Activated T-helper 1 cell treated with anti-CD3 and anti-CD28 coated beads, Interleukin-12 subunit alpha, Interleukin-12 subunit beta, Interleukin-2, Interleukin-4 antibody, amounts not matched to agents 30 ng/mL and 10 ng/mL and 1 ng/mL, durations not matched to agents 14 hours and 24 hours and 36 hours (primary cell): ENCODE results near the gene EOMES. TPM values are rescaled to one million over a fixed set of nuclear protein-coding genes. Genes with fewer than 3 reads are reported as not detected.

Experiments
- DNase-seq: peaks from one replicate; pipeline ENCODE4 v3.0.0; 2021; ENCODE audit warnings: low spot score
- H3K27ac Mint-ChIP-seq: one replicate; pipeline ENCODE4 v1.8.0; 2021; ENCODE audit warnings: mild to moderate bottlenecking, mixed read lengths
- H3K27me3 Mint-ChIP-seq: one replicate; pipeline ENCODE4 v1.8.0; 2022; ENCODE audit warnings: mild to moderate bottlenecking, moderate library complexity, mixed read lengths; ENCODE audit not compliant: insufficient read depth
- H3K36me3 Mint-ChIP-seq: one replicate; pipeline ENCODE4 v1.8.0; 2021; ENCODE audit warnings: low read depth, mixed read lengths
- H3K4me1 Mint-ChIP-seq: one replicate; pipeline ENCODE4 v1.8.0; 2021; ENCODE audit warnings: low read depth, mixed read lengths
- H3K4me3 Mint-ChIP-seq: one replicate; pipeline ENCODE4 v1.8.0; 2021; ENCODE audit warnings: mild to moderate bottlenecking, moderate library complexity, mixed read lengths
- H3K9me3 Mint-ChIP-seq: one replicate; pipeline ENCODE4 v1.8.0; 2021; ENCODE audit warnings: mixed read lengths
- intact Hi-C: fragments of 100-400 bp; cut with micrococcal nuclease; formaldehyde crosslinking; loops from one replicate; pipeline ENCODE4 v1.15.1; 2024
- total RNA-seq: library from RNA; stranded (reverse); gene quantifications from 2 replicates; pipeline ENCODE4 v1.2.3, GENCODE V29; 2022

EOMES gene
- total RNA-seq, 1 donor from 2014 or later, result 29.6 TPM

- H3K4me3 Mint-ChIP-seq, result no peak overlapping the region
- H3K27ac Mint-ChIP-seq, result no peak overlapping the region
- no peaks in the 10 kb centered on the region for H3K36me3 Mint-ChIP-seq
- intact Hi-C loops, result no loop called here
- peaks cover 16% of the 10 kb centered on the region for H3K27me3 Mint-ChIP-seq
- peaks cover 16% of the 10 kb centered on the region for H3K9me3 Mint-ChIP-seq
- no peaks in the 10 kb centered on the region for H3K4me1 Mint-ChIP-seq
- no peak for DNase-seq
Observed at GRCh38 chr3:27688053-27688452, 34.1 kb downstream of the EOMES start.

- Mint-ChIP-seq H3K36me3 (no peaks in the 10 kb centered on the region), H3K4me1 (no peaks in the 10 kb centered on the region), H3K27ac (no peak overlapping the region), H3K4me3 (no peak overlapping the region), H3K27me3 (peaks cover 13% of the 10 kb centered on the region), H3K9me3 (peaks cover 16% of the 10 kb centered on the region)
- intact Hi-C loops, result no loop called here
- no peak for DNase-seq
Observed at GRCh38 chr3:27686642-27687041, 35.5 kb downstream of the EOMES start.

- DNase-seq, result no peak
- Mint-ChIP-seq H3K4me3 (no peak overlapping the region), H3K9me3 (peaks cover 10% of the 10 kb centered on the region), H3K27ac (no peak overlapping the region), H3K36me3 (no peaks in the 10 kb centered on the region), H3K4me1 (peaks cover 10% of the 10 kb centered on the region), H3K27me3 (peaks cover 8% of the 10 kb centered on the region)
- intact Hi-C loops, result no loop called here
Observed at GRCh38 chr3:27685474-27685873, 36.6 kb downstream of the EOMES start.

GRCh38 chr3:27684302-27684701, 37.8 kb downstream of the EOMES start:
- no peaks in the 10 kb centered on the region for H3K9me3 Mint-ChIP-seq
- peaks cover 6% of the 10 kb centered on the region for H3K27me3 Mint-ChIP-seq
- DNase-seq, result no peak
- intact Hi-C loops, result no loop called here
- peaks cover 10% of the 10 kb centered on the region for H3K4me1 Mint-ChIP-seq
- no peaks in the 10 kb centered on the region for H3K36me3 Mint-ChIP-seq
- H3K4me3 Mint-ChIP-seq, result no peak overlapping the region
- H3K27ac Mint-ChIP-seq, result no peak overlapping the region

GRCh38 chr3:27681249-27681748, 40.8 kb downstream of the EOMES start:
- peaks cover 10% of the 10 kb centered on the region for H3K4me1 Mint-ChIP-seq
- peaks cover 5% of the 10 kb centered on the region for H3K27me3 Mint-ChIP-seq

GRCh38 chr3:27680517-27681246, 41.4 kb downstream of the EOMES start:
- no peaks in the 10 kb centered on the region for H3K36me3 Mint-ChIP-seq

More at GRCh38 chr3:27681249-27681748, 40.8 kb downstream of the EOMES start:
- Mint-ChIP-seq H3K9me3 (no peaks in the 10 kb centered on the region), H3K36me3 (no peaks in the 10 kb centered on the region), H3K4me3 (peak overlapping the region; percentile 41), H3K27ac (peak overlapping the region; percentile 67)
- DNase-seq, result no peak
- intact Hi-C loops, result loop anchor here (1.0 to 2.0 kb wide), 4 partner anchors 198 to 546 kb away; no protein-coding TSS in a partner anchor

GRCh38 chr3:27679691-27680090, 42.4 kb downstream of the EOMES start:
- intact Hi-C loops, result loop anchor here (2.0 kb wide), 1 partner anchor 545 kb away; no protein-coding TSS in a partner anchor
- no peak for DNase-seq
- peaks cover 10% of the 10 kb centered on the region for H3K4me1 Mint-ChIP-seq
- H3K9me3 Mint-ChIP-seq, result no peaks in the 10 kb centered on the region
- no peak overlapping the region for H3K27ac Mint-ChIP-seq
- H3K4me3 Mint-ChIP-seq, result no peak overlapping the region
- H3K36me3 Mint-ChIP-seq, result no peaks in the 10 kb centered on the region
- peaks cover 2% of the 10 kb centered on the region for H3K27me3 Mint-ChIP-seq

More at GRCh38 chr3:27680517-27681246, 41.4 kb downstream of the EOMES start:
- DNase-seq, result no peak
- H3K9me3 Mint-ChIP-seq, result no peaks in the 10 kb centered on the region
- H3K27me3 Mint-ChIP-seq, result peaks cover 5% of the 10 kb centered on the region
- intact Hi-C loops, result loop anchor here (1.0 to 2.0 kb wide), 4 partner anchors 197 to 546 kb away; no protein-coding TSS in a partner anchor
- H3K27ac Mint-ChIP-seq, result peak overlapping the region; percentile 67
- no peak overlapping the region for H3K4me3 Mint-ChIP-seq
- H3K4me1 Mint-ChIP-seq, result peaks cover 10% of the 10 kb centered on the region

GRCh38 chr3:27678234-27678633, 43.9 kb downstream of the EOMES start:
- H3K36me3 Mint-ChIP-seq, result peaks cover 2% of the 10 kb centered on the region
- H3K27ac Mint-ChIP-seq, result no peak overlapping the region

GRCh38 chr3:27677565-27677964, 44.6 kb downstream of the EOMES start:
- Mint-ChIP-seq H3K27me3 (no peaks in the 10 kb centered on the region), H3K4me1 (peaks cover 10% of the 10 kb centered on the region), H3K27ac (no peak overlapping the region), H3K36me3 (peaks cover 2% of the 10 kb centered on the region), H3K4me3 (no peak overlapping the region), H3K9me3 (no peaks in the 10 kb centered on the region)
- DNase-seq, result no peak
- intact Hi-C loops, result no loop called here

More at GRCh38 chr3:27678234-27678633, 43.9 kb downstream of the EOMES start:
- peaks cover 10% of the 10 kb centered on the region for H3K4me1 Mint-ChIP-seq
- H3K9me3 Mint-ChIP-seq, result no peaks in the 10 kb centered on the region
- no peak for DNase-seq
- intact Hi-C loops, result no loop called here
- no peak overlapping the region for H3K4me3 Mint-ChIP-seq
- H3K27me3 Mint-ChIP-seq, result no peaks in the 10 kb centered on the region

GRCh38 chr3:27675287-27675686, 46.8 kb downstream of the EOMES start:
- Mint-ChIP-seq H3K27ac (no peak overlapping the region), H3K36me3 (peaks cover 2% of the 10 kb centered on the region), H3K4me1 (no peaks in the 10 kb centered on the region), H3K27me3 (no peaks in the 10 kb centered on the region), H3K4me3 (no peak overlapping the region), H3K9me3 (no peaks in the 10 kb centered on the region)
- intact Hi-C loops, result no loop called here
- no peak for DNase-seq

GRCh38 chr3:27673701-27674100, 48.4 kb downstream of the EOMES start:
- Mint-ChIP-seq H3K4me1 (peaks cover 6% of the 10 kb centered on the region), H3K36me3 (peaks cover 2% of the 10 kb centered on the region), H3K9me3 (no peaks in the 10 kb centered on the region), H3K27me3 (no peaks in the 10 kb centered on the region), H3K4me3 (no peak overlapping the region), H3K27ac (no peak overlapping the region)
- DNase-seq, result no peak
- intact Hi-C loops, result no loop called here

GRCh38 chr3:27671101-27671500, 51.0 kb downstream of the EOMES start:
- no peak overlapping the region for H3K27ac Mint-ChIP-seq
- DNase-seq, result no peak
- intact Hi-C loops, result no loop called here
- no peaks in the 10 kb centered on the region for H3K27me3 Mint-ChIP-seq
- no peaks in the 10 kb centered on the region for H3K9me3 Mint-ChIP-seq
- no peak overlapping the region for H3K4me3 Mint-ChIP-seq
- peaks cover 26% of the 10 kb centered on the region for H3K4me1 Mint-ChIP-seq
- peaks cover 4% of the 10 kb centered on the region for H3K36me3 Mint-ChIP-seq

GRCh38 chr3:27670619-27671018, 51.5 kb downstream of the EOMES start:
- no peak for DNase-seq
- Mint-ChIP-seq H3K4me3 (no peak overlapping the region), H3K27me3 (no peaks in the 10 kb centered on the region), H3K27ac (no peak overlapping the region), H3K36me3 (peaks cover 4% of the 10 kb centered on the region), H3K4me1 (peaks cover 29% of the 10 kb centered on the region), H3K9me3 (no peaks in the 10 kb centered on the region)
- intact Hi-C loops, result no loop called here
